Lower lobe of right lung (tissue), 2 donors: ENCODE results near the gene SCD. TPM values are rescaled to one million over a fixed set of nuclear protein-coding genes. Genes with fewer than 3 reads are reported as not detected.
A peak's percentile ranks its signal among the peaks of the same experiment; 100 is the strongest.
"Not testable (repeated sequence)": the region's sequence is repeated elsewhere in the genome, so short reads cannot be mapped to it uniquely, and the experiment has no call there.

Source experiments
- ATAC-seq, 2 donors: fragments of 200-7000 bp; cut with Tn5 transposase; one replicate each; pipeline ENCODE4 v1.9.1; 2020 to 2022; ENCODE audit warnings: mild to moderate bottlenecking in 2 of 2, moderate library complexity in 2 of 2
- DNase-seq: peaks from one replicate; pipeline ENCODE4 v3.0.0-alpha.2; 2020
- H3K27ac ChIP-seq: fragments of 200-600 bp; one replicate; pipeline ENCODE4 v1.8.0; 2022
- H3K27me3 ChIP-seq: fragments of 200-600 bp; one replicate; pipeline ENCODE4 v1.8.0; 2022; ENCODE audit warnings: low read depth
- H3K36me3 ChIP-seq: fragments of 200-600 bp; one replicate; pipeline ENCODE4 v1.8.0; 2022; ENCODE audit warnings: mild to moderate bottlenecking
- H3K4me1 ChIP-seq: fragments of 200-600 bp; one replicate; pipeline ENCODE4 v1.8.0; 2022
- H3K4me3 ChIP-seq: fragments of 200-600 bp; one replicate; pipeline ENCODE4 v1.8.0; 2022; ENCODE audit warnings: mild to moderate bottlenecking
- H3K9me3 ChIP-seq: fragments of 200-600 bp; one replicate; pipeline ENCODE4 v1.8.0; 2022
- intact Hi-C: fragments of 100-400 bp; cut with DNase I; formaldehyde crosslinking; loops from one replicate; pipeline ENCODE4 v1.11.0; 2022
- total RNA-seq: library from RNA; stranded (reverse); fragmentation: NEBNext Ultra II Directional; extraction: Animal tissue kit (Norgen Biotek cat#: 25700); gene quantifications from one replicate; pipeline ENCODE4 v1.2.1, GENCODE V29; 2021
- TF ChIP-seq, protein P1 (sequence below): fragments of 200-600 bp; IDR thresholded peaks from one replicate; pipeline ENCODE4 v1.8.0; 2022; ENCODE audit warnings: antibody characterized with exemption, mild to moderate bottlenecking
- donor health status: DM: no; HTN: yes; CAD: no; lungs with severe emphysema.

The SCD gene
- total RNA-seq, 1 donor from 2014 or later: 327 TPM

DNA sequence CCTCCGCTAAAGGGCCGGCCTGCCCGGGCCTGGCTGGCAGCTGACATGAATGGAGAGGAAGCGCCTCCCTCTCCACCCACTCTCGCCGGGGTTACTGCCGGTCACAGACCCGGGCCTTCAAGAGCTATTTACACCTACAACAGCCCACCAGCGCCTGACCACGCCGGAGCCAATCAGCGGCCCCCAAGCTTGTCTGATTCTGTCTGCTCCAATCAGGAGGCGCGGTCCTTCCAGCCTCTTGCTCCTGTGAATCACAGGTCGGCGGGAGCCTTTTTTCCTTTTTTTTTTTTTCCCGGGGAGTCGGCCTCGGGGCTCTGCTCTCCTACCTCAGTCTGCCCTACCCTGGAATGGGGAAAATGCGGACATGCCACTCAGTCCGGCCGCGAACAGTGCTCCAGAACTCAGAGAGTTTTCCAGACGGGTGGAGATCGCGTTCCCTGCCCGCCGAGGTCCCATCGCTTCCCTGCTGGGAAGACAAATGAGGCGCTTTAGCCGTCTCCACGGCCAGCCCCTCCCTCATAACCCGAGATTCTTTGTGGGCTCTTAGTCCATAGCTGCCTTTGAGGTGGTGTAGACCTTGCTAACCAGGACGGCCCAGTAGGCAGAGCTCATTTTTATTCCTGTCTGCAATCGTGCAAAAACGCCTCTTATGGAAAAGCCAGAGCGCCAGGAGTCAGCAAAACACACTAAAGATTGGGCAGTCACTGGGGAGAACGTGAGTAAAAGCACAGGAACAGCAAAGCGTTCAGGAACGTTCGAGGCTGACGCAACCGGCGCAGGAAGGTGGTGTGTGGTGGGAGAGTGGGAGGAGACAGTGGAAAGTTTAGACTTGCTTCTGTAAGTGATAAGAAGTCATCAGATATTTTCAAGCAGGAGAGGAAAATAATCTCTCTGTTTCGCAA, 26.5 kb downstream of the SCD start:
- ATAC-seq (peak; percentile 97 to 98), DNase-seq (peak; percentile 99)
- Histone ChIP-seq H3K36me3 (no peaks in the 10 kb centered on the region), H3K27ac (peak overlapping the region; percentile 96), H3K4me3 (peak overlapping the region; percentile 64), H3K4me1 (peaks cover 46% of the 10 kb centered on the region), H3K9me3 (no peaks in the 10 kb centered on the region), H3K27me3 (no peaks in the 10 kb centered on the region)
- TF ChIP-seq, protein P1, sequence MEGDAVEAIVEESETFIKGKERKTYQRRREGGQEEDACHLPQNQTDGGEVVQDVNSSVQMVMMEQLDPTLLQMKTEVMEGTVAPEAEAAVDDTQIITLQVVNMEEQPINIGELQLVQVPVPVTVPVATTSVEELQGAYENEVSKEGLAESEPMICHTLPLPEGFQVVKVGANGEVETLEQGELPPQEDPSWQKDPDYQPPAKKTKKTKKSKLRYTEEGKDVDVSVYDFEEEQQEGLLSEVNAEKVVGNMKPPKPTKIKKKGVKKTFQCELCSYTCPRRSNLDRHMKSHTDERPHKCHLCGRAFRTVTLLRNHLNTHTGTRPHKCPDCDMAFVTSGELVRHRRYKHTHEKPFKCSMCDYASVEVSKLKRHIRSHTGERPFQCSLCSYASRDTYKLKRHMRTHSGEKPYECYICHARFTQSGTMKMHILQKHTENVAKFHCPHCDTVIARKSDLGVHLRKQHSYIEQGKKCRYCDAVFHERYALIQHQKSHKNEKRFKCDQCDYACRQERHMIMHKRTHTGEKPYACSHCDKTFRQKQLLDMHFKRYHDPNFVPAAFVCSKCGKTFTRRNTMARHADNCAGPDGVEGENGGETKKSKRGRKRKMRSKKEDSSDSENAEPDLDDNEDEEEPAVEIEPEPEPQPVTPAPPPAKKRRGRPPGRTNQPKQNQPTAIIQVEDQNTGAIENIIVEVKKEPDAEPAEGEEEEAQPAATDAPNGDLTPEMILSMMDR: no peak
- intact Hi-C loops: no loop called here

DNA sequence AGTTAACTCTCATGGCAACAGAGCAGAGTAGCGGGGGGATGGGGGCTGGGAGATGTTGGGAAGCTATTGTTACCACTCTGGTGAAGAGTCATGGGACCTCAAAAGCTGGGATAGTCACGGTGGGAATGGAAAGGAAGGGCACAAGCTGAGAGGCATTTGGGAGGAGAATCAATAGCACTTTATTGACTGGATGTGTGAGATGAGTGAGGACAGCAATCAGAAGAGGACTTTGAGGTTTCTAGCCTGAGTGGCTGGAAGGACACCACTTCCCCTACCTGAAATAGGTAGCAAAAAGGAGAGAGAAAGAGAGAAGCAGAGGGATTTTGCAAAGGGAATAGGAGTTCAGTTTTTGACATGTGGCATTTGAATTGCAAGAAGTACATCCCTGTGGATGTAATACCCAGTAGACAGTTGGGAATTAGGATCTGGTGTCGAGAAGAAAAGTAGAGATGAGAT, 27.2 kb downstream of the SCD start:
- Histone ChIP-seq H3K4me1 (peaks cover 46% of the 10 kb centered on the region), H3K27me3 (no peaks in the 10 kb centered on the region), H3K9me3 (no peaks in the 10 kb centered on the region), H3K36me3 (no peaks in the 10 kb centered on the region), H3K4me3 (peak overlapping the region; percentile 64), H3K27ac (peak overlapping the region; percentile 96)
- no peak for ATAC-seq
- TF ChIP-seq, protein P1: no peak
- DNase-seq: no peak
- intact Hi-C loops: no loop called here

DNA sequence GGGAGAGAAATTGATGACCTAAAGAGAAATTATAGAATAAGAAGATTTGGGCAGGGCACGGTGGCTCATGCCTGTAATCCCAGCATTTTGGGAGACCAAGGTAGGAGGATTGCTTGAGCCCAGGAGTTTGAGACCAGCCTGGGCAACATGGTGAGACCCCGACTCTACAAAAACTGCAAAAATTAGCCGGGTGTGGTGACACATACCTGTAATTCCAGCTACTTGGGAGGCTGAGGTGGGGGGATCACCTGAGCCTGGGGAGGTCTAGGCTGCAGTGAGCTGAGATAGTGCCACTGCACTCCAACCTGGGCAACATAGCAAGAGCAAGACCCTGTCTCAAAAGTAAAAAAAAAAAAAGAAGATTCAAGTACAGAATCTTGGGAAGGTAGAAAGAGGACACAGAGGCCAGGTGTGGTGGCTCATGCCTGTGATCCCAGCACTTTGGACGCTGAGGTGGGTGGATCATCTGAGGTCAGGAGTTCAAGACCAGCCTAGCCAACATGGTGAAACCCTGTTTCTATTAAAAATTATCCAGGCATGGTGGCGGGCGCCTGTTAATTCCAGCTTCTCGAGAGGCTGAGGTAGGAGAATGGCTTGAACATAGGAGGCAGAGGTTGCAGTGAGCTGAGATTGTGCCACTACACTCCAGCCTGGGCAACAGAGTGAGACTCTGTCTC, 27.8 kb downstream of the SCD start:
- DNase-seq, intact Hi-C loops, H3K27me3 ChIP-seq, ATAC-seq, H3K36me3 ChIP-seq, H3K9me3 ChIP-seq: not testable (repeated sequence)
- Histone ChIP-seq H3K4me1 (peaks cover 46% of the 10 kb centered on the region), H3K27ac (peak overlapping the region; percentile 96), H3K4me3 (peak overlapping the region; percentile 64)

DNA sequence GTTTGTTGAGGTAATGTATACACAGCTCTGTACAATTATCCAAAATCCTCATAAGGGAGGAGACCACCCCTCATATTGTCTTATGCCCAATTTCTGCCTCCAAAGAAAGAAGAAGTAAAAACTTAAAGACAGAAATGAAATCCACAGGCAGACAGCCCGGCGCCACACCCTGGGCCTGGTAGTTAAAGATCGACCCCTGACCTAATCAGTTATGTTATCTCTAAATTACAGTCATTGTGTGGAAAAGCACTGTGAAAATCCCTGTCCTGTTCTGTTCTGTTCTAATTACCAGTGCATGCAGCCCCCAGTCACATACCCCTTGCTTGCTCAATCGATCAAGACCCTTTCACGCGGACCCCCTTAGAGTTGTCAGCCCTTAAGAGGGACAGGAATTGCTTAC, 29.6 kb downstream of the SCD start:
- H3K27me3 ChIP-seq, ATAC-seq, intact Hi-C loops, H3K4me3 ChIP-seq, H3K27ac ChIP-seq, H3K9me3 ChIP-seq, DNase-seq, H3K36me3 ChIP-seq: not testable (repeated sequence)
- H3K4me1 ChIP-seq: peaks cover 28% of the 10 kb centered on the region

DNA sequence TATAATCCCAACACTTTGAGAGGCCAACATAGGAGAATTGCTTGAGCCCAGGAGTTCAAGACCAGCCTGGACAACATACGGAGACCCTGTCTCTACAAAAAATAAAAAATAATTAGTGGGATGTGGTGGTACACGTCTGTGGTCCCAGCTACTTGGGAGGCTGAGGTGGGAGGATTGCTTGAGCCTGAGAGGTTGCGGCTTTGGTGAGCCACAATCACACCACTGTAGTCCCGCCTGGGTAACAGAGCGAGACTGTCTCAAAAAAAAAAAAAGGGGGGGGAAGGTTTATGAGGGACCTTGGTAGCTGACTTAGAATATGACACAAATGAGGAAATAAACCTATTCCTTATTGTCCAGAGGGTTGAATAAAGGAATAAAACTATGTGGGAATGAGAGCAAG, 30.8 kb downstream of the SCD start:
- Histone ChIP-seq H3K4me3 (no peak overlapping the region), H3K27ac (no peak overlapping the region), H3K36me3 (no peaks in the 10 kb centered on the region), H3K27me3 (no peaks in the 10 kb centered on the region), H3K9me3 (no peaks in the 10 kb centered on the region), H3K4me1 (peaks cover 16% of the 10 kb centered on the region)
- DNase-seq: no peak
- no peak for ATAC-seq
- TF ChIP-seq, protein P1: no peak
- intact Hi-C loops: no loop called here

DNA sequence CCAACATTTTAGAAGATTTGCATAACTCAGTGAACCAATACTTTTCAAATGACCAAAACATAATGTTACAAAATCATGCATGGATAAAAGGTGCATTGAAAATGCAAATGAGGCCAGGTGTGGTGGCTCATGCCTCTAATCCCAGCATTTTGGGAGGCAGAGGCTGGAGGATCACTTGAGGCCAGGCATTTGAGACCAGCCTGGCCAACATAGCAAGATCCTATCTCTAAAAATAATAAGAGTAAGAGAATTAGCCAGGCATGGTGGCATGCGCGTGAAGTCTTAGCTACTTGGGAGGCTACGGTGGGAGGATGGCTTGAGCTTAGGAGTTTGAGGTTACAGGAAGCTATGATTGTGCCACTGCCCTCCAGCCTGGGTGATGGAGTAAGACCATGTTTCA, 33.4 kb downstream of the SCD start:
- TF ChIP-seq, protein P1: no peak
- intact Hi-C loops: no loop called here
- no peaks in the 10 kb centered on the region for H3K36me3 ChIP-seq
- ATAC-seq (peak; percentile 43 to 46), DNase-seq (no peak)
- H3K9me3 ChIP-seq: no peaks in the 10 kb centered on the region
- no peak overlapping the region for H3K27ac ChIP-seq
- no peaks in the 10 kb centered on the region for H3K4me1 ChIP-seq
- no peak overlapping the region for H3K4me3 ChIP-seq
- H3K27me3 ChIP-seq: no peaks in the 10 kb centered on the region
